T follicular helper cell (primary cell): Measurements from ENCODE around the gene SLC6A12.

Experiments
- DNase-seq: peaks from one replicate; pipeline ENCODE4 v3.0.0-alpha.2; 2020; ENCODE audit warnings: low read depth

Gene SLC6A12

DNA sequence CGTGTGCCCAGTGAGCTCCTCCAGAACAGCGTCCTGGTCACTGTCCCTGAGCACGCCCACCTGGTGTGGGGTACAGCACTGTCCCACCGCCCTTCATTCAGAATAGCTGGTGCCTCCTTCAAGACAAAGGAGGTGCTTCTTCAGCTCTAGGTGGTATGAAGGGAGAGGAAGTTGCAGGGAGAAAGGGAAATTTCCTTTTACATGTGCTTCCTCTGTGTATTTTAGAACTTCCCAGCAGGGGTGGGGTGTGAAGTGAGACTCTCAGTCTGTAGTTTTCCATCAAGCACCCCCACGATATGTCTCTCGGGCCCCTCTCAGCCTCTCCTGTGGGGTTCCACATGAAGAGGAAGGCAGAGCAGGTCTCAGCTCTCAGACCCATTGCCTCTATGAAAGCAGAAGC lies 1.2 kb upstream of the SLC6A12 start:
- DNase-seq = no peak

DNA sequence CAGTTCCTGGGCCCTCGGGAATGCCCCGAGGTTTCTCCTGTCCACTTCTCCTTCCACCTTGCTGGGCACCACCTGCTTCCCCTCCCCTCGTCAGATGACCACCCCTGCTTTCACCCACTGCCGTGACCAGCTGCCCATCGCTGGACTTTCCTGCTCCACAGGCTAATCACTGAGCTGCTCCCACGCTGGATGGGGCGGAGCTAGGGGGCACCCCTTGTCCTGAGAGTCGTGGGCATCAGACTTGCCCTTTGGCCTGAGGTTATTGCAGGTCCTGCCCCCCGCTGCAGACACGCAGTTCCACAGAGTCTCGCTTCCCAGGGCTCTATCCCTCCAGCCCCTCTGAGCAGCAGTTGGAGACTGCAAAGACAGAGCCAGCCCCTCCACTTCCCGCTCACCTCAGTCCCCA lies 427 bp downstream of the SLC6A12 start:
- no peak for DNase-seq

DNA sequence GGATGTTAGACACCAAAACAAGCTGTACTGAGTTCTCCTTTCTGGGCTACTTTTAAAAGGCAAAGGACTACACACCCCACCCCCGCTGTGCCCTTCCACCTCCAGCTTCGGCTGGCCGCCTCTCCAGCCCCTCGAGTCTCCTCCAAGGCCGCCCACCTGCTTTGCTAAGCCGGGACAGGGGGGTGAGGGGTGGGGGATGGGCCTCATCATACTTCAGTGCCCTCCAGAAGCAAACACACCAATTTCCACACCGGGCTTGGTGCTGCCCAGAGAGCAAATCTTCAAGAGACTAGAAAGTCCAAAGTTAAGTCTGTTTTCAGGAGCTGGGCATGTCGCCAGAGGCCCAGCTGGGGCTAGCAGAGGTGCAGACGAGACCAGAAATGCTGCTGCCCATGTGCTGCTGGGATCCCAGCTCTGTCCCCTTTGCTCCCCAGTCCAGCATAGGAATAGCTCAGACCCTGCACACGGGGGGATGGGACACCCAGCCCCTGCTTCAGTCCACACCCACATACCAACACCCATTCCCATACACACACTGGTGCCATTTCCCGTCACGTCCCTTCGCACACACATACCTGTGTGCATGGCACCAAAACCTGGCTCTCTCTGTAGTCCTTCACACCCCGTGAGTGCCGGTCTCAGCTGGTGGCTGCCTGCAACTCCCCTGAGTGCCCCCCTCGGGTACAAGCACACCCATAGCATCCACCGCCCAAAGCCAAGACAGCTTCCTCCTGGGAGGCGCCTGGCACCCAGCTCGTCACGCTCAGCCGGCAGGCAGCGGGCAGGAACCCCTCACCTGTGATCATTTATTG lies 1.0 kb downstream of the SLC6A12 start:
- no peak for DNase-seq

DNA sequence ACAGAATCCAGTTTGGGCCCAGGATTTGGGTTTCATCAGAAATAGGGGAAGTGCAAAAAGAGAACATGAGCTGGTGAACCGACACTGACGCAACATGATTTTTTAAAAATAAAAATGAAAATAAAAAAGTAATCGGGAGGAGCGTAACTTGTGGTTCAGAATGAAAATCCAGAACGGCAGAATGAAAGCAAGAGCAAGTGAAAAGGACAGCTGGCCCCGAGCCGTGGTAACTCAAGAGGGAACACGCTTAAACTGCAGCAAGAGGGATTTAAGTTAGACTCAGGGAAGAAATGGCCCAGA lies 1.6 kb downstream of the SLC6A12 start:
- DNase-seq = no peak

DNA sequence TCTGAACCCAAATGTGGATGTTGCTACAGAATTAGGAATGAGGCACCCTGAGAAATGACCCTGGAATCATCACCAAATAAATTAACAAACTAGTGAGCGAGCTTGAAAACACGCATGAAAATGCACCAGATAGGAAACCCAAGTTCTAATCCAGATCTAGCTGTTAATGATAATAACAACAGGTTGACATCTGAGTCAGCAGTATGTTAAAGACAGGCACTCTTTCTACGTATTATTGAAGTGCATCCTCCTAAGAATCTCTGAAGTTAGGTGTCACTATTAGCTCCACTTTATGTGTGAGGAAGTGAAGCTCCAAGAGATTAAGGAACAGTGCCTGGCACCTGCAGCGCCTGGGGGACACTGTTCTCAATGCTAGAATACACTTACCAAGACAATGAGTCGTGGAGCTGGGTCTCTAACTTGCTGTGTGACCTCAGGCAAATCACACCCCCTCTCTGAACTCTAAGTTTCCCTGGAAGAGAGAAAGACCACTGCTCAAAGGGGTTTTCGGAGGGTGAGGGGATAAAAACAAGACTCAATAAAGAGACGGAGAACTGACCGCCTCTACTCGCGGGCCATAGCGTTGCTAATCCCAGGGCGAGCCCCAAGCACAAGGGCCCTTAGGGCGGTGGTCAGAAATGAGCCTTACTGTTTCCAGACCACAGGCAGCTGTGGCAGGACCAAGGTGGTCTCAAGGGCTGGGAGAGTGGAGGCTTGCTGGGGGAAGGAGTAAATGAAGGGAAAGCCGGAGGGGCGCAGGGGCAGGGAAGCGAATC lies 2.1 kb downstream of the SLC6A12 start:
- no peak for DNase-seq

DNA sequence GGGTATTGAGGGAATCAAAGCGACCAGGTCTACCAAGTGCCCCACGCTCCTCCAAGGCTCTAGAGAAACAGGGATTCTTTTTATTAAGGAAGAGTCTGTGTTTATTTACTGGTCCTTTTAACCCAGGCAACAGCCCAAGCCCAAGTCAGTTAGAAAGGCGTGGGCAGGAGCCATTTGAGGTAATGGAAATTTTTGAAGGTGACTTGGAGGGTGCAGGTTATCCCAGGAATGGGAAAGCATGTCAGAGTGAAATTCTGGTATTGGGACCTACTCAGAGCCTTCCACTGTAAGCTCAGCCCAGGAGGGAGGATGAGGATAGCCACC lies 2.9 kb downstream of the SLC6A12 start:
- no peak for DNase-seq

DNA sequence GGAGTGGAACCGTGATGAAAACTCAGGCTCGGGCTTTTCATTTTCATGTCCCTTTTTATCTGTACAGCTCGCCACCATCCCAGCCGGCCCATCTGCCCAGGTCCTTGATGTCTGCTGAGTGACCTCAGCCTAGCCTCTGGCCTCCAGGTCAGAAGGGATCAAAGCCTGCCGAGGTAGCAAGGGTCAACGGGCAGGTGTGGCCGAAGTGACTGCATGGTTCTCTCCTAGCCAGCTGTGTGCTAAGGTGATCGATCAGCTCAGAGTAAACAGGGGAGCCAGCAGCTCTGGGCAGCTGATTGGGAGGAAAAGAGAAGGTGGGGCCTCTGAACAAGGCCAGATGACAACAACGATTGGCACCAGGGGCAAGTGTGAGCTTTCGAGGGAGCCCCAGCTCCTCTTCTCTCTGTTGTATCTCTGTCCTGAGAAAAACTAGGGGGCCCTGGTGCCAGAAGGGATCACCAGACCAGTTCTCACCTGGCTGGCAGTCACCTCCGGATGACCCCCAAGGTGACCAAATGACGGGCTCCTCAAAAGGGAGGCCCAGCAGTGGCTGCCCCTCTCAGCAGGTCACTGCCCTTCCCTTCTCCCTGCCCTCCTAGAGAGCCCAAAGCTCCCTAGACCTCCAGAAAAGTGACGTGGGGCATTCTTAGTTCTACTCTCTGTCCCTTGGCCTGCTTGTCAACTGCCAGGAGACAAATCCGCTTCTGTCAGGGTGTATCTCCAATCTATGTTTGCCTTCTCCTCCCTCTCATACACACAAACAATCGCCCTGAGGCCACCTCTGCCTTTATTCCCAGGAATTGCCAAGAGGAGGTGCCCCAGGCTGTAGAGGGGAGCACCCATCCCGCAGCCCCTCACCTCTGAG lies 3.4 kb downstream of the SLC6A12 start:
- DNase-seq = no peak

DNA sequence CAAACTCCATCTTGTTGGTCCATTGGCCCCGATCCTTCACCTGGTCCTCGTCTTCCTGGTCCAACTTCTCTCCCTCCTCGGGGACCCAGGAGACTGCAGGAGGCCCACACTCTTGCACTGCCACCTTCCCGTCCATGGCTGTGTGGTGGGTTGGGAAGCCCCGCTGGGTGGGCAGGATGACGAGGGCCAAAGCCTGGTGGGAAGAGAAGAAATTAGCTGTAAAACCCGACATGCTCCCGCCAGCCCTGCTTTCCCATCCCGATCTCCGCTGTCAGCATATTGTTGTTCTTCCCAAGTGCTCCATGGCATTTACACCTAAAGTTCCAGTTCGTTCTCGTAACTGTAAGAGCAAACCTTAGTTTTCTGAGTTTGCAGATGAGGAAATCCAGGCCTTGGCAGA lies 4.1 kb downstream of the SLC6A12 start:
- DNase-seq = no peak

DNA sequence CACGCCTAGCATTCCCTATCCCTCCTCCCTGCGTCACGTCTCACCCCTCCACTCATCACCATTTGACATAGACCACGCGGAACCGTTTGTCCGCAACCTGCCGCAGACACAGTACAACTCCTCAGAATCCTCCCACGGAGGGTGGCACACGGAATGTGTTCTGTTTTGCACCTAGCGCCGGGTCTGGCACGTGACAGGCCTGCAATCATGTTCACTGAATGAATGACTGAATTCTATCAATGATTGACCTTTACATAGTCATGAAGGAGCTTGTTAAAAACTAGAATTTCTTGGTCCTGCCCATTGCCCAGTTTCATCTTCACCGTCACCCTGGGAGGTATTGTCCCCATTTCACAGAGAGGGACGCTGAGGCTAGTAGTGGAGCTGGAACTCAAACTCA lies 4.7 kb downstream of the SLC6A12 start:
- DNase-seq = no peak

DNA sequence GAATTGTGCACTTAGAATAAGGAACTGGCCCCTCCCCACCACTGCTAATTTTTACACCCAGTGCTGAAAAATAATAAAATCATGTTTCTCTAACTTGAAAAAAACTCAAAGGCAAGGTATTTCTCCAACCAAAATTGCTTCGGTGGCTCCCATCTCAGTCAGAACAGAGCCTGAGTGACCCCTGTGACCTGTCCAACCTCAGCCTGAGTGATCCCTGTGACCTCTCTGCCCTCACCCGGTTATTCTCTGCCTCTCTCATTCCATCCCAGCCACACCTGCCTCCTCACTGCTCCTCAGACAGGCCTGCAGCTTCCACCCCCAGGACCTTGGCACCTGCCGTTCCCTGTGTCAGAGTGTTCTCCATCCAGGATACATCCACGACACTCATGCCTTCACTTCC lies 5.1 kb downstream of the SLC6A12 start:
- no peak for DNase-seq

DNA sequence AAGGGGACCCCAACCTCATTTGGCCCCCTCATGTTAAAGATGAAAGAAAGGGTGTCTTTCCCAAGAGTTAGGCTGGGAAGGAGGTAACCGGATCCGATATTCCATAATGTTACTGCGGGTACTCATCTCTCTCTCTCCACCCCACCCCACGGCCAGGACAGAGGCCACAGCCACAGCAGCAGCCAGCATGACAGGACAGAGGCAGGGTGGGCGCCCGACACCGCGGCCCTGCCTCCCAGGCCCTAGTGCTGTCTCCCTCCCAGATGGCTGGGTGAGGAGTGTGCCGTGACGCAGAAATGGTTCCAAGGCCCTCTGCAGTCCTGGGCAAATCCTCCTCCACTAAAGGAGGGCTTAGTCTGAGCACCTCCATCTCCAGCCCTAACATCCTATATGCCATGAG lies 6.2 kb downstream of the SLC6A12 start:
- no peak for DNase-seq

DNA sequence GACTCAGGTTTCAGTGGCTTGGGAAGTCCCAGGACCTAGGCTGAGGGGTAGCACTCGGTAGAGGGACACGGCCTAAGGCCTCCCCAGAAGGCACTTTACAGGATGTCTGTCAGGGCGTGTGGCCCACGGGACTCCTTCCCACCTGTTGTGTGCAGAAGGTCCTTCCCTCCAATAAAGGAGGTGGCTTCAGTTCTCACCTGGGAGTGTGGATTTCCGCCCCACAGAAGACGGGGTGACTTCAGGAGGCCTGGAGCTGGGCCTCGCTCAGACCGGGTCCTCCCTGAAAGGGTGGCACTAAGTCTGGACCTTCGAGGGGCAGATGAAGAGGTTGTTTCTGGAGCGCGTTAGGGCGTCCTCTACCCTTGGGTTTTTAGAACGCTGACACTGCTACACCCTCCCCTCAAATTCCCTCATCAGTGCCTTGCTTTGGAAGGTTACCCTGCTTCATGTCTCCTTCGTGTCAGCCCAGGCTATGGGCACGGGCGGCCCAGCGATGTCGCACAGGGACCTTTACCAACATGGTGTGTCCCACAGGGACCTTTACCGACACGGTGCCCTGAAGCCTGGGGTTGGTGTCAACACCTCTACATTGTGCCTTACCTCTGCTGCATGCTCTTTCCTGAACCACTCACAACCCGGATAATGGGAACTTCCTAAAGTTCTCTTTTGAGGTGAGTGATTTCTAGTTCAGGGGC lies 7.1 kb downstream of the SLC6A12 start:
- no peak for DNase-seq

DNA sequence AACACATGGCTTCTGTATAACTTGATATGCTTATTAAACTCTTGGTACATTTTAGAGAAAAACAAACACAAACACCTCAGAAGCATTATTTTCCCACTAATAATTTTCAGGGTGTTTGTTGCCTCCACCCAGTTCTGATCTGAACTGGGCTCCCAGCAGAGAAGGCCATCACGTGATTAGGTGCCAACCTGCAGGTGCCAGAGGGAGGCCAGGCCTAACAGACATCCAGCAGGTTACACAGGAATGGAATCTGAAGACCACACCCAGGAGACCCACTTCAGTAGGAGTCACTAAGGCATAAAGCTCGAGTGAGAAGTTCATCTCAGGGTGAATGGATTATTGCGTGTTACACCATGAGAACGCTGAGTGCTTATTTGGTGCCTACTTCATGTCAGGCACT lies 8.9 kb downstream of the SLC6A12 start:
- no peak for DNase-seq

DNA sequence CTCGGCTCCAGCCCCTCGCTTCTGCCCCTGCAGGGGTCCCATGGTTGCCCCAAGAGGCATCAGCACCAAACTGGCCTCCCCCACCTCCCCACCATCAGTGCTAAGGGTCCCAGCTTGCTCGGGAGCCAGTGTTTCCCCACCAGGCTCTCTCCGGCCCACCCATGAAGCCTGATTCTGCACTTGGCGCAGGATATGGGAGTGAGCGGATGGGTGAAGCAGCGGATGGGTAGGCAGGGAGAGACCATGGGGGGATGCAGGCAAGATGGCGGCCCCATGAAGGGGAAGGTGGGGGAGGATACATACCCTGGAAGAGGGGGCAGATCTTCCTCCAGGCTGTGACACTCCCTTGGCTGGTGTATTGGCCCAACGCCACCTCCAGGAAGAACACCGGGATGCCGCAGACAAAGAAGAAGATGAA lies 9.7 kb downstream of the SLC6A12 start:
- DNase-seq = no peak

DNA sequence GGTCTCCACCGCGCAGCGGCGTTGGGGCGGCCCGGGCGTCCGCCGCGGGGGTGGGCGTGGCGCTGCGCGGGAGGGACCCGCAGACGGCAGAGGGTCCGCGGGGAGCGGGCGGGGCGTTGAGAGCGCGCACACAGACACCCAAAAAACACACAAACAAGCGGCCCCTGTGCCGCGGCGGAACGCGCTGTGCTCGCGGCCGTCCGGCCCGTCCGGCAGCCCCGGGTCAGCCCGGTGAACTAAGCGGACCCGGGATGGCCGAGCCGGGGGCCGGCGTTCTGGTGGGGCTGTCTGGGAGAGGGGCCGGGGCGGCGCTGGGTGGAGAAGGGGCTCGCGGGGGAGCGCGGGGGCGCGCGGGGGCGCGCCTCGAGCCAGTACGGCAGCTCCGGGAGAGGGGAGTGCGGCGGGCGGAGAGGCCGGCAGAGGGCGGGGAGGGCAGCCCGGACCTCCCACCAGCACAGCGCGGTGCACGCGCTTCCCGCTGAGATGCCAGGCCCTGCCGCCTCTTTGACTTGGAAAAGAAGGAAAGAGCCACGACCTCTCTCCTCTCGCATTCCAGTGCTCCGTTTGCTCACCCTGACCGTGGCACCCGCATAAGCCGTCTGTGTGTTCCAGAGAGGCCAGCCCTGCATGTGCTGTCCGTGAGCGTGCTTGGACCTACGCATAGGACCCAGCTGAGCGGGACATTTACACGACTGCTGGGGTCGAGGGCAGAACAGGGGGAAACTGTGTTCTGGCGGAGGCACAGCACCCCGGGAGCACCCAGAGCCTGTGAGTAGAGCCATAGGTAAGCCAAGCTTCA lies 10.3 kb downstream of the SLC6A12 start:
- no peak for DNase-seq

DNA sequence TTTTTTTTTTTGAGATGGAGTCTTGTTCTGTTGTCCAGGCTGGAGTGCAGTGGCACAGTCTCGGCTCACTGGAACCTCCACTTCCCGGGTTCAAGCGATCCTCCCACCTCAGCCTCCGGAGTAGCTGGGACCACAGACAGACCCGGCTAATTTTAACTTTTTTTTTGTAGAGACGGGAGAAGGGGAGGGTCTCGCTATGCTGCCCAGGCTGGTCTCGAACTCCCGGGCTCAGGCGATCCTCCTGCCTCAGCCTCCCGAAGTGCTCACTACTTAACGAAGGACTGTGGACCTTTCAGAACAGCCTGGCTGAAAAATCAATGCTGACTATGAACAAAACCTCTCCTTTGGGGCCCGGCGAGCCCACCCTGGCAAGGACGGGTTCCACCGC lies 10.9 kb downstream of the SLC6A12 start:
- DNase-seq = no peak

DNA sequence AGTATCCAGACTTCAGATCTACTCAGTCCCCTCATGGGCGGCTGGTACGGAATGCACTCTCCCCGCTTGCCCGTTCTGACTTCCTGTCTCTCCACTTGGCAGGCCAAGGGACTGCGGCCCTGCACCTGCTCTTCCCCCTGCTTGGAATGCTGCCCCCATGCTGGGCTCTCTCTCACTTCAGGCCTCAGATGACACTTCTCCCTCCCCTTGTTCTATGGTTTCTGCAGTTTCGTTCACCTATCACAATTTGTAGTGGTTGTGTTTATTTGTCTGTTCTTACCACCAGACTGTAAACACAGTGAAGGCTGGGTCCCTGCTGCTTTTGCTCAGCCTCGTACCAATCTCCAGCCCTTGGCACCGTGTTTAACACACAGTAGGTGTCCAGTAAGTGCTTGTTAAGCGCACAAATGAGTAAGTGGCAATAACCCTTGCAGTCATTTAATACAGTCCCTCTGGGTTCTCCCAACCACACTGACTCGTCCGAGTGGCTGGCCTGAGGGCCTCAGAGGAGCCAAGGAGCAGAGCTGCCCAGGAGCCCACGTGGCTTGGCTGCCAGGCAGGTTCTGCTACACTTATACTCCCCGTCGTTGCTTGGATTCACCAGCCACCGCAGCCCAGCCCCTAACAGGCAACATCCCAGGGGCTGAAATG lies 11.8 kb downstream of the SLC6A12 start:
- DNase-seq = no peak

DNA sequence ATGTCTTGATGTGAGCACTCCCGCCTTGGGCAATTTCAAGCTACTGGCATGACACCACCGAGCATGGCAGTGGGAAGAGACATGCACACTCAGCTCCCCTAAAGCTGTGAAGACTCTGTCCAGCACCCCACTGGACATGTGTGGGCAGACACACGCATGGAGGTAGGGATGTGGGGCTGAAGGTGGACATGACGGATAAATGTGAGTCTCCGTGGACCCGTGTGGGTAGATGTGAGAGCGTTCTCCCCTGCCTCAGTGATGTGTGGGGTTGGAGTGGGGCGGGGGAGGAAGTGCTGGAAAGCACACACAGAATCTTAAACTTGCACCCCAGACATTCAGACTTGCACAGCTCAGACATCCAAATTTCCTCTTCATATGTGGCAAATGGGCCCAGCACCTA lies 12.6 kb downstream of the SLC6A12 start:
- no peak for DNase-seq

DNA sequence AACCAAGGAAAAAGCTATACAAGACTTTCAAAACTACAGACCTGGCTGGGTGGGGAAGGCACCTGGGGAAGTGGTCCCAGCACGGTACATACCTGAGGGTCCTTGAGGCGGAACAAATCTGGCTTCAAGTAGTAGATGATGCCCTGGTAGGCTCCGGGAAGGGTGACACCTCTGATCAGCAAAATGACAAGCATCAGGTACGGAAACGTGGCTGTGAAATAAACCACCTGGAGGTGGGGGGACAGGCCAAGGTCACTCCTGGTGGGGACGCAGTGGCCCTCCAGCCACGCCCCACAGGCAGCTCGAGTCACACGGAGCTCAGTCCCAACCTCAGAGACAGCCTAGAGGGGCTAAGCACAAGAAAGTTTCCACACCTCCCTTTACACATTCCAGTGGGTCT lies 15.3 kb downstream of the SLC6A12 start:
- DNase-seq = no peak

DNA sequence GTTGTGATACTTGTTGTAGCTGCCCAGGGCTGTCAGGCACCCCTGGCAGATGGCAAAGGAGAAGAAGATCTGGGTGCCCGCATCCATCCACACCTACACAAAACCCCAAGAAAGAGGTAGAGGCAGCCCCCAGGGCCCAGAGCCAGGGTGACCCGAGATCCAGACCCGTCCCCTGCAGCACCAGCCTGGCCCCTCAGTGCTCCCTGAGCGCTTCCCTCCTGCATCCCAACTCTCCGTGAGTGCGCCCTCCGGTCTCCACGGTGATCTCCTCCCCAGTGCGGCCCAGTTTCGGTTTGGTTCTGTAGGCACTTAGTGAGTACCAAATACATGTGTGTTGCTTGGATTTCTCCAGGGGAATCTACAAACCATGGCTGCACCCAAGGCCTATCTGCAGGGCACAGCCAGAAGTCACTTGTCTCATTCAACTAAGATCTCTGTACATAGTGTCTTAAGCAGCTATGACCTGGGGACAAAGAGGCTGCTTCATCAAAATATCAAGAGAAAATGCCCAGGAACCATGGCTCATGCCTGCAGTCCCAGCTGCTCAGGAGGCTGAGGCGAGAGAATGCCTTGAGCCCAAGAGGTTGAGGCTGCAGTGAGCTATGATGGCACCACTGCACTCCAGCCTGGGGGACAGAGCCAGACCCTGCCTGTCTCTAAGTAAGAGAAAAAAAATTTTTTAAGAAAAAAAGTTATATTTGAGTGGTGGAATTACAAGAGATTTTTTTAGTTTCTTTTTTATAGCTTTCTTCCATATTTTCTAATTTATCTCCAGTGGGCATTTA lies 15.9 kb downstream of the SLC6A12 start:
- no peak for DNase-seq
